Measurements from ENCODE around the gene S100A8. TPM values are rescaled to one million over a fixed set of nuclear protein-coding genes. Genes with fewer than 3 reads are reported as not detected.

S100A8 gene
- total RNA-seq, 1 donor from 2014 or later = not detected

DNA sequence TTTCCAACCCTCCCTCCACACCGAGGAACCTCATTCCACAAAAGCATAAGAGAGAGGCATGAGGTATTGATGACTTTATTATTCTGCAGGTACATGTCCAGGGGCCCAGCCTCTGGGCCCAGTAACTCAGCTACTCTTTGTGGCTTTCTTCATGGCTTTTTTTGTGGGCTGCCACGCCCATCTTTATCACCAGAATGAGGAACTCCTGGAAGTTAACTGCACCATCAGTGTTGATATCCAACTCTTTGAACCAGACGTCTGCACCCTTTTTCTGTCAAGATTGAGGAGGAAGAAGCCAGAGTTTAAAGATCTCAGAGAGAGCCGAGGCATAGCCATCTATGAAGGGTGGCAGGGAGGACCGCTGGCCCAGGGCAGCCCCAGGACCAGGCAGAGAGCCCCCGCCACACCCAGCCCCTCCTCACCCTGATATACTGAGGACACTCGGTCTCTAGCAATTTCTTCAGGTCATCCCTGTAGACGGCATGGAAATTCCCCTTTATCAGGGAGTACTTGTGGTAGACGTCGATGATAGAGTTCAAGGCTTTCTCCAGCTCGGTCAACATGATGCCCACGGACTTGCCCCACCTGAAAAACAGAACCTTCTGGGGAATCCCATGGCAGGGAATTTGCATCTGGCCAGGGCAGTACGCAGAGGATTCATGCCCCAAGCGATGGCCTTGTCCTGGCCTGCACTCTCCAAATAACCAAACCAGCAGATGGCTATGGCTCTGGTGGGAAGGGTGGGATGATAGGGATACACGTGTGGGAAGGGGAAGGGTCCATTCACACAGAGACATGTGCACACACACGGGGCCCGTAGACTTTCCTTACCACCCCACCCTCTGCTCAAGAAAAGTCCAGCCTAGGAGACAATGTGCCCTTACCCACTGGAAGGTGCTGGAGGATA, 647 bp downstream of the S100A8 start:
- DNase-seq = no peak

DNA sequence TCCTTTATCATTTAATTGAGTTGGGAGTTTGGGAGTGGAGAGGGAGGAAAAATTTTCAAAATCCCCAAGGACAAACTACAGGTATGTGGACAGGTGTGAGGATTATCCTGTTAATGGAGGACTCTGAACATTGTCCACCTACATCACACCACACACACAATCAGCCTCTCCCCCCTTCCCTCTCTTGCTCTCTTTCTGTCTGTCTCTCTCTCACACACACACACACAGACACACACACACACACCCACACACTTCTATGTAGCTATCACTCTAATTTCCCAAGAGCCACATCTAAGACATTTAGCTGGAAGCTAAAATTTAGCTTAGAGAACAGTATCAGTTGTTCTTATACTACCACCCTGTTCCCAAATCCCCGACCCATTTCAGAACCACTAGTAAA, 1.5 kb downstream of the S100A8 start:
- no peak for DNase-seq

DNA sequence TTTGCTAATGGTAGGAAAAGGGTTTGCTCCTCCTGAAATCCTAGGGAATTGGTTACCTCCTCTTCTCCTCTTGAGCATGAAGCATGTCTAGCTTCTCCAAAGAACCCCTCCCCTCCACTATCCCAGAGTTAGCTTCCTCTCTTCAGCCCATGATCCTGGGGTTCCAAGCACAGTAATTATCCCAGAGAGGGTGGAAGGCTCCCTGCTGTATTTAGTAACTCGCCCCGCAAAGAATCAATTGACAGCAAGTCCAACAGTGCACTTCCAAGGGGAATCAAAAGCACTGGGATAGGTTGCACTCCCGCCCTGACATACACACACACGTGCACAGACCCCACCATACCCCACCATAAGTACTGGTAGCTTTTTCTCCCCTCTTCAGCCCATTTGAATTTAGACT, 3.1 kb downstream of the S100A8 start:
- DNase-seq = no peak

DNA sequence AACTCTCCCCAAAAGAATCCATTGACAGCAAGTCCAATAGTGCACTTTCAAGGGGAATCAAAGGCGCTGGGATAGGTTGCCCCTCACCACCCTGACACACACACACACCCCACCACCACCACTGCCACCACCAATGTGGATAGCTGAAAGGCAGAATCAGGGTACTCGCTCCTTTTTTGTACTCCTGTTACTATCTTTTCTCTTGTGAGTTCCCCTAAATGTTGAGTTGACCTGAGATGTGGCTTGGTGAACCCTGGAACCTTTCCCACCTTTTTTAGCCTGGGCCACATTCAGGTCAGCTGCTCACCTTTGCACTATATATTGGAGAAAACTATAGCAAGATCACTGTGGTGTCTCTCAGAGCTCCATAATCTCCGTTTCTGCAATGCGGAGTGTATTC, 3.9 kb downstream of the S100A8 start:
- no peak for DNase-seq

DNA sequence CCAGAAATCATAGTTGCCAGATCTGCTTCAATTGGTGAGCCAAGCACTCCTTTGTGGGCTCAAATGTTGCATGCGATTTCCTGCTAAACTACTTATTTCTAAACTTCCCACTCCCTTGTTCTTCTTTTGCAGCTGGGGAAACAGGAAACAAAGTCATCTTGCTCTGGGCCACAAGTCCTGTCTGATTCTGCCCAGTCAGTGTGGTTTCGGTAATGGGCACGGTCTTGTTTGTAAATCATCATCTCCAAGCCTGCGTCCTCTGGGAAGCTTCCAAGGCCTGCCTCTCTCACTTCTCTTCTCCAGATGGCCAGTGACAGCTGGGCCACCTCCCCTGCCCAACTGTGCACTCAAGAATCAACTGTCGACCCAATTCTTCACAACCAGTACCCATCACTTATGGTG, 4.4 kb downstream of the S100A8 start:
- no peak for DNase-seq

DNA sequence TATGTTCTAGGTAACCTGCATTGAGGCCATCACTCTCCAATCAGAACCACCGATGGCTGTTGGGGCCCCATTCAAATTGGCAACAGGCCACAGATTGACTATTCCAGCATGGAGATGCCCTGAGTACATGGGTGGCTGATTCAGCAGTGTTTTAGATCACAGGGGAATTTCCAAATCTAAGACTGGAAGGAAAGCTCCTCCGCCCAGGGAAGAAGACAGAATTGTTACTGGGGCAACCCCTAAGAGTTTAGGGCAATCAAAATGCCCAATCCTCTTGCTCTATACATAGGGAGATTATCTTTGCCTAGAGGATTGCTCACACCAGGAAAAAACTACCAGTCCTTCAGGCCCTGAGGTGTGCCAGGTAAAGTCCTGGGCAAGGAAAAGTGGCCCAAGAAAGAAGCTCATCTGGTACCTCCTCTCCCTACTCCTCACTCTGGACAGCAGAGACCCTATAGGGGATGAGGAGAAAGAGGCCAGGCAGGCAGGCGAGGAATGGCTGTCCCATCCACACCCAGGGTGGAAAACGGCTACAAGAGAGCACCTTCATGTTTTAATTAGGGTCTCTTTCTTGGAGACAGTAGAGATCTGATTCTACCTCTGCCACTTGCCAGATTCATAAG, 5.8 kb downstream of the S100A8 start:
- no peak for DNase-seq

DNA sequence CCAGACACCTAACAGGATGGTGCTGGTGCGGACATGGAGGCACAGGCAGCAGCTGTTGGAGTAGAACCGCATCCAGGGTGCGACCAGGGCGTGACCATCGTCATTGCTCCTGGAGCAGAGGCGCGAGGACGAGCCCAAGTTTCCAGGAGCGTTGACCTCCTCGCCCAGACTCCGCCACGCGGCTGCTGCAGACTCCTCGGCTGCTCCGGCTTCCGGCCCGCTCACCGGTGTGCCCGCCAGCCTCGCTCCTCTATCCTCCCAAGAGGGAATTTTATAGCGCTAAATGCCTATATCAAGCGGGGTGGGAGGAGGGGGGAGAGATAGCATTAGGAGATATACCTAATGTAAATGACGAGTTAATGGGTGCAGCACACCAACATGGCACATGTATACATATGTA, 10.2 kb downstream of the S100A8 start:
- no peak for DNase-seq

DNA sequence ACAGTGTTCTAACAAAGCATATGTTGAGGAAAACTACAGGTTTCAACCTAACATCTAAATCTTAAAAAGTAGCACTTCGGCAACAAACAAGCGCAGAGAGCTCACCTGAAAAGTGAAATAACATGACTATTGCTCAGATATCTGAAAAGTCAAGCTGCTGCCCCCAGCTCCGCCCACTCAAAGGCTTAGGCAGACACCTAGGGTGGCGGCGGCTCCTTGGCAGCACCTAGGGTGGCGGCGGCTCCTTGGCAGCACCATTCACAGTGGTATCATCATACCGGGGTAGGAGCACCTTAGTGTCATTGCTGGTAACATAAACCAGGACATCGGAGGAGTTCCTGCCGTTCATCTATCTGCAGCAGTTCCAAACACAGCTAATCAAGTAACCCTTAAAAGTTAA, 11.3 kb downstream of the S100A8 start:
- DNase-seq = no peak

DNA sequence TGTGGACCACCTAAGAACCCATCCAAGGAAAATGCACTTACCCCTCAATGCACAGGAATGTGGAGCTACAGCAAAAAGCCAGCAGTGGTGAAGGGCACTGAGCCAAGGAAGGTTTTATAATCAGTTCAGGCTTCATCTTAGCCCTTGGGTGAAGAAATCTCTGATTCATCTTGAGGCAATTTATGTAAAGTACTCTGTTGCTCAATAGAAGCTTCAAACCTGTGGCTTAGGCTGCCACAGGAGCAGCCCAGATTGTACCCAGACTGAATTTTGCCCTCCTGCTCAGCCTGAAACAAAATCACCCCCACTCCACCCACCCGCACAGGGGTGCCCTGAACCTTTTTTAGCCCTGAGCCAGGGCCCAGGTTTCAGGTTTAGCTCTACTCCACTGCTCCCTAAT, 15.4 kb downstream of the S100A8 start, which contains the start of gene S100A12:
Gene S100A12, minus strand, starts transcription at position 111 of the 400 bp plus-strand sequence. CDS start 1,029 bp downstream, outside the sequence.
- no peak for DNase-seq

DNA sequence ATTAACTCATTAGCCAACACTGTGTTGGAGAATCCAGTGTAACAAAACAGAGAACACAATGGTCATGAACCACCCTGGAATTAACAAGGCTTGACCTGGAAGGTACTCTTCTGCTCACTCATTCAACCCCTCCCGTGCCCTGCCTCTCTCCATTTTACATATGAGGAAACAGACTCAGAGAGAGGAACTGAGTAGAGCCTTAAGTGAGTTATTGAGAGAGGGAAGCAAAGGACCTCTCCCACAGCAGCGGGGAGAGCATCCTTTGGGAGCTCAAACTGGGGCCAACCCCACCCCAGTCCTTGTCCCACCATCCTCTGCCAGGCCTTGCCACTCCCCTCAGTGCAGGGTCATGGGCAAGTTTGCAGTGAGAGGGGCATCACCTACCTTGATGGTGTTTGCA, 16.8 kb downstream of the S100A8 start:
- no peak for DNase-seq

DNA sequence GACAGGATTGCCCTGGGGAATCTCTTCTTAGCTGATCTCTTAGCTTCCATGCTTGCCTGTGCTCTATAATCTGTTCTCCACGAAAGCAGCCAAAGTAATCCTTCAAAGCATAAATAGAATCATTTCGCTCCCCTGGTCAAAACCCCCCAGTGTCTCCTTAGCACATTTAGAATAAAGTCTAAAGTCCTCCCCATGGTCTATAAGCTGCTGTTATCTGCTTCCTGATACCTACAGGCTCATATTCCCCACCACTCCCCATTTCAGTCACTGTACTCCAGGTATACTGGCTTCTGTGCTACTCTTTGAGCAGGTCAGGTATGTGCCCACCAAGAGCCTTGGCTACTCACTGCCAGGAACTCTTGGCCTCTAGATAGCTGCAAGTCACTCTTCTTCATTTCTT, 18.3 kb downstream of the S100A8 start:
- no peak for DNase-seq

DNA sequence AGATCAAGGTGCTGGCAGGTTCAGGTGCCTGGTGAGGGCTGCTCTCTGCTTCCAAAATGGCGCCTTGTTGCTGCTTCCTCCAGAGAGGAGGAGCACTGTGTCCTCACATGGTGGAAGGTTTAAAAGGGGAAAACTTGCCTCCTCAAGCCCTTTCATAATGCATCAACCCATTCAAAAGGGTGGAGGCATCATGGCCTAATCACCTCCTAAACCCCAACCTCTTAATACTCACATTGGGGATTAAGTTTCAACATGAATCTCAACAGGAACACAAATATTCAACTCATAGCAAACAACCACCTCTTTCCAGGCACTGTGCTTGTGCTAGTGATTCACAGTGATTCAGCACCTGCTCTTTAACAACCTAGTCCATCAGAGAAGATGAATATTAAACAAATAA, 19.6 kb downstream of the S100A8 start:
- no peak for DNase-seq

DNA sequence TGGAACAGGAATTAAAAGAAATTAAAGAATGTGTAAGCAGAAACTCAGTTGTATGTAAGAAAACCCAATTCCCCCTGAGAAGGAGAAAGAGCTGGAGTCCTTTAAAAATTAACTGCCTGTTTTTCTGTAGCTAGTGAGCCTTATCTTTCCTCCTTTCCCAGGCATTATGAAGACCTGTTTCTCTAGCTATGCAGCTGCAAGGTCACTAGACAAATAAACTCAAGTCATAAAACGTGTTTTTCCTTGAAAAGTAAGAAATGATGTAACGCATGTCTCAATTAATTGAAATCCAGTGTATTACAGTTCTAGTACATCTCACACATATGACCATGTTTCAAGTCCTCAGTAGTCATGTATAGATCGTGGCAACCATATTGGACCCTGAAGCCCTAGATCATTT, 20.7 kb downstream of the S100A8 start:
- no peak for DNase-seq

DNA sequence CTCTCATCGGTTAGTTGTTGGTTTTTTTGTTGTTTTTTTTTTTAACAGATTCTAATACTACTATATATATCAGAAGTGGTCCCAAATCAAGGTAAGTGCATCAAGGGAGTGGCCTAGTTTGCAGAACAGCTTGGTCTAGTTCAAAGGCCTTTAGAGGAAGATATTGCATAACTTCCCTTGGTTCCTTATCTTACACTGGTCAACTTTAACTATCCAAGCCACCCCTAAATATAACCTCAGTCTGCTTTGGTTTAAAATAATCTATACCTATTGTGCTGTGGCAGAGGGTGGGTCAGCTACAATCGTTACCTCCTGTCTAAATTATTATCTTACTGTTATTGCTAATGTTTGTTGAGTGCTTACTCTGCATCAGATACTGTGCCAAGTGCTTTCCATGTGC, 22.4 kb downstream of the S100A8 start:
- DNase-seq = no peak

DNA sequence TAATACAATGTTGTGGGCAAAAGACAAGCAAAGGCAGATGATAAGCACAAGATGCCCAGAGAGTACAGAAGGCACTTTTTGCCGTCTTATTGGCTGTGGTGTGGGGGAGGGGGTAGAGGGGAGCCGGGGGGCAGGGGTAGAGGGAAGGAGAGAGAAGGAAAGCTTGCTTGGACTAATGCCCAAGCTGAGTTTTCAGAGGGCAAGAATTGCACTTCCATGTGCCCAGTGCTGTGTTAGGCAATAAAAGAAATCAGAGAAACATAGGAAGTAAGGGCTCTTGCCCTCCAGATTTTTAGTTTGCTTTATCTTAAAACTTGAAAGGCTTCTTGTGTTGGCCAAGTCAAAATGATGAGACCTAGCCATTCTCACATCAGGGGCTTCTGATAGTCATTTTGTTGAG, 23.8 kb downstream of the S100A8 start:
- DNase-seq = no peak

DNA sequence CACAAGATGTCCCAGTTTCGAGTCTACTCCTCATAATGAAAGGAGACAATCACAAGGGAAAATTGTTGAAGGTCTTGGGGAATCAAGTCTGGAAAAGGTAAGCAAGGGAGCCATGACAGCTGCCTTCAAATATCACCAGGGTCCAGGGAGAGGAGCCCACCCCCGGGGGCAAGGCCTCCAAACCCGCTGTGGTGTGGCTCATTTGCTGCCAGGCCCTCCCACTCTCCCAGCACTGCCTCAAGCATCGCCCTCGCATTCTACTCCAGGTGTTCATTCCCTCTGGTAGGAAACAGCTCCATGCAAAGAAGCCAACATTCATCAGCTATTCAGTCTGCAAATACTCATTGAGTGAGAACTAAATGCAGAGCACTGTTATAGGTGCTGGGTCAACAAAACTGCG, 24.6 kb downstream of the S100A8 start:
- no peak for DNase-seq

DNA sequence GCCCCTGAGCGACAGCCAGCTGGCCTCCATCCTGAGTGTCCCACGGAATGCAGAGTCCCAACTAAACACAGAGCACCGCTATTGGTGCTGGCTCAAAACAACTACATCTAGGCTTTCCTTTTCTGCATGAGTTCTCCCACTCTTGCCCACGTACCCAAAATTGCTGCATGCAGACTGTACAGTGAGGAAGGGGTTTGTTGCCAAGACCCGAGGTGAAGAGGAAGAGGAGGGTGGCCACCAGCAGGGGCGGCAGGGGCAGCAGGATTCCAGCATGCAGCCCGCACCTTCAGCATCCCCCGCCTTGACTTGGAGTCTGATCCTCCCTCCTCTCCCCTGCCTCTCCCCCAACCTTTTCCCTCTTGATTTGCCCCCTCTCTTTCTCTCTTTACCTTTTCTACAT, 25.2 kb downstream of the S100A8 start:
- no peak for DNase-seq

DNA sequence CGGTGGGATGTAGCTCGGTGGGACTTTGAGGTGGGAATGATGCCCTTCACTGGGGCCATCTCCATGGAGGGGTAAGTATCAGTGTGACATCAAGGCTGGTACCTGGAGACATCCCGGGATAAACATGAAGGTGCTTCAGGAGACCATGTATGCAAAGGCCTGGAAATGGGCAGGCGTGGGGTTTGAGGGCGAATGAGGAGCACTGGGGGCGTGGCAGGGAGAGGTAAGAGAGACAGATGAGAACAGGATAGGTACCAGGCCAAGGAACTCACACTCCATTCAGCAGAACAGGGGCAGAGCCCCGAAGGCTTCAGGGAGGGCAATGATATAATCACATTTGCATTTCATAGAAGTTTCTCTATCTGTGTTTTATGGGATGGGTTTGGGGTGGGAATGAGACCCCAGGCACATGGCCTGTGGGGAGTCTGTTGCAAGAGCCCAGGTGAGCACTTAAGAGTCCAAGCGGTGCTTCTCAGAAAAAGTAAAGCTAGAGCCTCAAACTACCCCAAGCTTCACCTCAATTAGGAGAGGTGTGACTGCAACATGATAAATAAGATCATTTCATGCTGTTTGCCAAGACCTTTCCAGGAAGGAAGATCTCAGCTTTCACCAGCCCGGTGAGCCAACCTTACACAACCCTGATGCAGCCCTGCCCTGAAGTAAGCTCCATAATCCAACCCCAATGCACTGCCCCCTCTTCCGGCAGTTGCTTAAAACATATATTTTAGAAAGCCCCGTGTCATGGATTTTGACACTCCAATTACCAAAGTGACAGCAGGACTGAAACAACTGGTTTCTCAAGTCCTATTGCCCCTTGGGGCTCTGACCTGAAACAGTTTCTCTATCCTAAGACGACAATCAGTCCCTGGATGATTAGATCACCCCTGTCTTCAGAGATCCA, 25.9 kb downstream of the S100A8 start:
- DNase-seq = no peak

DNA sequence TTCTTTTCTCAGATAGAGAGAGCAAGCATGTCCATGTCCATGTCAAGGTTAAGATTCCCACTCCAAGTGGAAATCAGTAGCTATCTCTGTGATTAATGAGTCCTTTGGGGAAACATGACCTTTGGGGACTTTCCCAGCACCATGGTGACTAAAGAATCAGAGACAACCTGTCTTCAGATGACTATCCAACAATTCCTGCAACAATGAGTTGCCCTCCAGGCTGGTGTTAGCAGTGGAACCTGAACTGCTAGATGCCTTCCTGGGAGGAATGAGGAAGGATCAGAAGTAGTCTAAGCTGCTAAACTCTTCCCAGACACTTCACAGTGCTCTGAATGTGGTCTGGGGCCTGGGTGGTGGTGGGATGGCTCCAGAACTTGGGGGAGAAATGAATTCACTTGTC, 26.7 kb downstream of the S100A8 start:
- DNase-seq = no peak

DNA sequence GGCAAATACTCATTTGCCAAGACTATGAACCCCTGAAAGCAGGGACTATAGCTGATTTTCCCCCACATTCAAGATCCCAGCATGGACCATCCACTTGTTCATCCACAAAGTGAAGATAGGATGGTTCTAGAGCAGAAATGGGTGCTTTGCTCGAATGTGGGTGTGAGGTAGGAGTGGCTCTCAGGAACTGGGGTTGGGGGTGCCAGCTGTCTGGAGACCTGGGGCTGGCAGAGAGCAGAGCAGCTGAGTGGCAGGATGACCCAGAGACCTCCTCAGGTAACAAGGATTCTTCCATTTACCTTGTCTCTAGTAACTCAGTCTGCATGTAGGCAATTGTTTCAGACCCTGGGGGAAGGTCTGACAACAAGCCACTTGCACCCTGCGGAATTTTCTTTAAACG, 27.2 kb downstream of the S100A8 start:
- no peak for DNase-seq

DNA sequence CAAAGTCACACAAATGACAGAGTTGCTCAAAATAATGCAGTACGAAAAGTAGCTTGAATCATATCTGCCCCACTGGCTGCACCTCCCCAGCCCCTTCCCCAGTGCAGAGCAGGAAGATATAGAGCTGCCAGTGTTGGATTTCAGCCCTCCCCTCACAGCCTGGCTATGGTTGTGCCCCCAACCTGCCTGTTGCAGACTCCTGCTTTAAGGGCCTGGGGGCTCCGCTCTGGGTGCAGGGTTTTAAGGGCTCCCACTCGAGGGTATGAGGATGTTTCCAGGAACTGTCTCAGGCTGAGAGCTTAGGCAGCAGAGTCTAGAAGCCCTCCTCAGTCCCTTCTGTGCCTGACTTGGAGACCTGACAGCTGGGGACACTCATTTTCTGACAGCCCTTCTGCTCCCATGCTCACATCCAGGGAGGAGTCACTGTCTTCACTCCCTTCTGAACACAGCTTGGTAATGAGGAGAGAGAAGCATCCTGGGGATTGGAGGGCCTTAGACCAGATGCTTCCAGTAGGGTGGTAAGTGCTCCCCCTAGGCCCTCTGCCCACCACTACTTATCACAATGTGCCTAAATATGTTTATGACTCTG, 28.6 kb downstream of the S100A8 start:
- no peak for DNase-seq

DNA sequence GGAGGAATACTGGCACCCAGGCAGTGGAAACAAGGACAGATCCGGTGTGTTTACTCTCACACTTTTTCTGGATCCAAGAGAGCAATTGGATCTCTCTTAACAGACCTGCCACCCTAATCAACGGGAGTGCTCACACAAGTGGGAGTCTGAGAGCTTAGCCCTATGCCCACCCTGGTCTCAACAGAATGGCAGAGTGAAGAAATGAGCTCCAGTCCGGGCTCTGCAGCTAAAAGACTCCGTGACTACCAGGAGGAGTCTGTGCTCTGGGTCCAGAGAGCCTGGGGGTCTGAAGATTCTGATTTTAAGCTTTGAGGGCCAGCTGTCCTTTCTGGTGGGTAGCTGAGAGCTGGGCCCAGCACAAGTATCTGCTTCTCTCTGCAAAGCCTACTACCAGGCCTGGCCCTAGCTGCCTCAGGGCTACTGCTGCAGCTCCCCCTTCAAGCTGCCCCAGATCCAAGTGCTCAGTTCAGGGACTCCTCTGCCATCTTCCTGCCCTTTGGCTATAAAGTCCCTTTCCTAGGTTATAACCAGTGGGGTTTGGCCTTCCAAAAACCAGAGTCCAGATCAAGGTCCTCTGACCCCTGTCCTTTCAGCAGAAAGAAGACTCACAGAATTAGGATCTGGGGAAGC, 29.3 kb downstream of the S100A8 start:
- DNase-seq = no peak

Data from dermis blood vessel endothelial cell (primary cell).